Inferior parietal cortex (tissue), 1 donor: Measurements from ENCODE around the gene CTNNBIP1.
"Not testable (repeated sequence)": the region's sequence is repeated elsewhere in the genome, so short reads cannot be mapped to it uniquely, and the experiment has no call there.

ENCODE experiments used
- DNase-seq: peaks from one replicate; pipeline ENCODE4 v3.0.0-alpha.2; 2016; ENCODE audit errors: extremely low spot score

The CTNNBIP1 gene

GRCh38 chr1:9910076-9910422, at the start of gene CTNNBIP1:
TSS of gene CTNNBIP1 (minus strand) at chr1:9910269. CDS start at chr1:9872064, 38,205 bp downstream.
- DNase-seq, result no peak

GRCh38 chr1:9957726-9958125, 47.7 kb upstream of the CTNNBIP1 start:
- DNase-seq, result no peak

- DNase-seq, result no peak
These were observed 36.2 kb upstream of the CTNNBIP1 start for GRCh38 chr1:9946315-9946714.

- DNase-seq, result peak; percentile 95
These were observed 33.1 kb upstream of the CTNNBIP1 start, which contains the start of the genes LZIC and NMNAT1 for GRCh38 chr1:9942939-9943788. TSS of gene LZIC (minus strand) at chr1:9943391. CDS start at chr1:9936619, 6,772 bp downstream. TSS of gene NMNAT1 (plus strand) at chr1:9943475. CDS start at chr1:9972074, 28,599 bp downstream.

GRCh38 chr1:9942399-9942938, 32.4 kb upstream of the CTNNBIP1 start:
- DNase-seq, result peak; percentile 57

GRCh38 chr1:9929431-9930385, 19.6 kb upstream of the CTNNBIP1 start:
- DNase-seq, result peak; percentile 74

GRCh38 chr1:9927259-9927658, 17.2 kb upstream of the CTNNBIP1 start:
- DNase-seq, result no peak

GRCh38 chr1:9922342-9922741, 12.3 kb upstream of the CTNNBIP1 start:
- no peak for DNase-seq

- DNase-seq, result no peak
These were observed 10.5 kb upstream of the CTNNBIP1 start for GRCh38 chr1:9920606-9921005.

GRCh38 chr1:9917901-9918300, 7.8 kb upstream of the CTNNBIP1 start:
- no peak for DNase-seq

- not testable (repeated sequence) for DNase-seq
These were observed 7.4 kb upstream of the CTNNBIP1 start for GRCh38 chr1:9917495-9917894.

GRCh38 chr1:9916452-9916851, 6.4 kb upstream of the CTNNBIP1 start:
- DNase-seq, result no peak

- DNase-seq, result no peak
These were observed 4.5 kb upstream of the CTNNBIP1 start for GRCh38 chr1:9914610-9914937.

- DNase-seq, result no peak
These were observed 2.3 kb upstream of the CTNNBIP1 start for GRCh38 chr1:9912264-9912936.

- peak; percentile 97 for DNase-seq
These were observed 532 bp upstream of the CTNNBIP1 start for GRCh38 chr1:9910423-9911178.

- DNase-seq, result no peak
These were observed 629 bp downstream of the CTNNBIP1 start for GRCh38 chr1:9909234-9910046.

- no peak for DNase-seq
These were observed 1.2 kb downstream of the CTNNBIP1 start for GRCh38 chr1:9908871-9909233.

GRCh38 chr1:9907441-9907840, 2.6 kb downstream of the CTNNBIP1 start:
- no peak for DNase-seq

- DNase-seq, result no peak
These were observed 3.6 kb downstream of the CTNNBIP1 start for GRCh38 chr1:9906466-9906865.

- DNase-seq, result no peak
These were observed 5.1 kb downstream of the CTNNBIP1 start for GRCh38 chr1:9905010-9905409.
